Memory B cell (primary cell): ENCODE results near the gene CTNNA3.

Experiments
- ATAC-seq: fragments of 150-1000 bp; cut with Tn5 transposase; 2 replicates; pipeline ENCODE4 v1.10.0; 2021; ENCODE audit warnings: low read depth, mild to moderate bottlenecking, moderate library complexity
- DNase-seq, 2 donors: peaks; one replicate each; pipeline ENCODE4 v3.0.0; 2022; ENCODE audit warnings: low spot score in 2 of 2
- H3K27ac Mint-ChIP-seq: one replicate; pipeline ENCODE4 v1.8.0; 2022; ENCODE audit warnings: mild to moderate bottlenecking, moderate library complexity, mixed read lengths
- H3K27me3 Mint-ChIP-seq: one replicate; pipeline ENCODE4 v1.8.0; 2022; ENCODE audit warnings: mixed read lengths
- H3K36me3 Mint-ChIP-seq: one replicate; pipeline ENCODE4 v1.8.0; 2022; ENCODE audit warnings: mild to moderate bottlenecking, mixed read lengths
- H3K4me1 Mint-ChIP-seq: one replicate; pipeline ENCODE4 v1.8.0; 2022; ENCODE audit warnings: mixed read lengths
- H3K4me3 Mint-ChIP-seq: one replicate; pipeline ENCODE4 v1.8.0; 2022; ENCODE audit warnings: mild to moderate bottlenecking, moderate library complexity, mixed read lengths
- H3K9me3 Mint-ChIP-seq: one replicate; pipeline ENCODE4 v1.8.0; 2022; ENCODE audit warnings: mixed read lengths

CTNNA3 gene

DNA sequence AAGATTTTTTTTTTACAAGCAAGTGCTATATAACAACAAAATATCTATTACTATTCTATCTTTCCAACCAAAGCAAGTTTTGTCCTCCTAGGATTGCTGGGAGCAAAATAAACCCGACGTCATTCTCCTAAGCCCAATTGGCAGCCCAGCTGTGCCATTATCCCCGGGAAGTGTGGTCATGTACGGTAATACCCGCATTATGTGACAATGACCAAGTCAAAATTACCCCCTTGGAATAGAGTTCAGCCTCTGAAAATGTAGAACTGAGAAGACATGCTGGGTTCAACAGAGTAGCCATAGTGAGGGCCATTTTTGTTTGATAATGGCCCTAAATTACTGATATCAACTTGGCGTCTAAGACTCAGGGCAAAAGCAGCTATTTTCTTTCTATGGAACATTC is 554.7 kb downstream of the CTNNA3 start:
- Mint-ChIP-seq H3K27me3 (no peaks in the 10 kb centered on the region), H3K4me1 (no peaks in the 10 kb centered on the region), H3K4me3 (no peak overlapping the region), H3K9me3 (peaks cover 2% of the 10 kb centered on the region), H3K27ac (no peak overlapping the region), H3K36me3 (no peaks in the 10 kb centered on the region)
- DNase-seq, result no peak
- ATAC-seq, result no peak

DNA sequence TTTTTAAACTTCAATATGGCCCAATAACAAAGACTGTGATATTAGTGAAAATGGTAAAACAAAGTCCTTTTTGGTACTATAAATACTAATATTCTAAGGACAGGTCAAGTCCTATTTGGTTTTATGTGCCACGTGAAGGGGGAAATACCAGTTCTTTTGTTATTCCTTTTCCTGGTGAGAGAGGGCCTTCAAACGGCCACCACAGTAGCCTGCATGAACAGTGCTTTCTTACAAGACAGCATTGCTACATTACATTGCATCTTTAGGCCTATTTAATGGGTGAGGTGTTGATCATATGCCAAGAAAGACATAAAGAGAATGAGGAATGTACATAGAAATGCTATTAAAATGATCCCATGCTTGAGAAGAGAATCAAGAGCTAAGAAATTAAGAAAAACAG is 555.4 kb downstream of the CTNNA3 start:
- H3K27me3 Mint-ChIP-seq, result no peaks in the 10 kb centered on the region
- DNase-seq (no peak), ATAC-seq (no peak)
- H3K36me3 Mint-ChIP-seq, result no peaks in the 10 kb centered on the region
- peaks cover 2% of the 10 kb centered on the region for H3K9me3 Mint-ChIP-seq
- no peak overlapping the region for H3K4me3 Mint-ChIP-seq
- no peak overlapping the region for H3K27ac Mint-ChIP-seq
- no peaks in the 10 kb centered on the region for H3K4me1 Mint-ChIP-seq

DNA sequence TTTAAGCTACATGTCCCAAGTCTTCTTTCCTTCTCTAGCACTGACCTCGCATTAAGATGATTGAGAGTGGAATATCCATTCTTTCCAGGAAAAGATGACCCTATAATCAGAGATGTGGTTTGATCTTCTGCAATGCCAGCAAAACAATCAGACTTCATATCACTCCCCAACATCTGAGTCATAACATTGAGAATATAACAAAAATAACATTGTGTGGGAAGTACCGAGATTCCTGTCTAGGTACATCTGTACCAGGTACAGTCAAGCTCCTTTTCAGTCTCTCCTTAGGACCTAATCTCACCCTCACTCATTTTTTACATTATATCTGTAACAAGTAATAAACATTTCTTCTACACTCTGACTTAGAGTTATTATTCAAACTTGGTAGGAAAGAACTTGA is 568.6 kb downstream of the CTNNA3 start:
- no peak for DNase-seq
- H3K27ac Mint-ChIP-seq, result no peak overlapping the region
- no peaks in the 10 kb centered on the region for H3K4me1 Mint-ChIP-seq
- H3K4me3 Mint-ChIP-seq, result no peak overlapping the region
- H3K9me3 Mint-ChIP-seq, result no peaks in the 10 kb centered on the region
- H3K27me3 Mint-ChIP-seq, result no peaks in the 10 kb centered on the region
- H3K36me3 Mint-ChIP-seq, result no peaks in the 10 kb centered on the region
- ATAC-seq, result no peak

DNA sequence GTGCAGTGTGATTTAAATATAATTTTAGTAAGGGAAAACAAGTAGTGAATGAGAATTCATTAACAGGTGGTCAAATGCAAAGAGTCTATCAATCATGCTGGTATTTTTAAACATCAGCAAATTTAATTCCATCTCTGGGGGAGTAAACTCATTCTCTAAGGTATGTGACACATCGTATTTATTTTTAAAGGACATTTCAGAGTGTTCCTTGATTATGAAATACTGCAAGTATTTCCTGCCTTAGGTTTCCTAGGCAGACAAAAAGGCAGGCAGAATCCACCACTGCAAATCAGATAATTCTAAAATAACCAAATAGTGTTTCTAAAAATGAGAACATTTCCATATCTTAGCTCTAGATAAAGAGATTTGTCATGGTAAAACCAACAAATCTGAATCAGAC is 576.3 kb downstream of the CTNNA3 start:
- H3K27ac Mint-ChIP-seq, result no peak overlapping the region
- DNase-seq (no peak), ATAC-seq (no peak)
- no peaks in the 10 kb centered on the region for H3K27me3 Mint-ChIP-seq
- H3K4me3 Mint-ChIP-seq, result no peak overlapping the region
- H3K9me3 Mint-ChIP-seq, result no peaks in the 10 kb centered on the region
- no peaks in the 10 kb centered on the region for H3K36me3 Mint-ChIP-seq
- no peaks in the 10 kb centered on the region for H3K4me1 Mint-ChIP-seq

DNA sequence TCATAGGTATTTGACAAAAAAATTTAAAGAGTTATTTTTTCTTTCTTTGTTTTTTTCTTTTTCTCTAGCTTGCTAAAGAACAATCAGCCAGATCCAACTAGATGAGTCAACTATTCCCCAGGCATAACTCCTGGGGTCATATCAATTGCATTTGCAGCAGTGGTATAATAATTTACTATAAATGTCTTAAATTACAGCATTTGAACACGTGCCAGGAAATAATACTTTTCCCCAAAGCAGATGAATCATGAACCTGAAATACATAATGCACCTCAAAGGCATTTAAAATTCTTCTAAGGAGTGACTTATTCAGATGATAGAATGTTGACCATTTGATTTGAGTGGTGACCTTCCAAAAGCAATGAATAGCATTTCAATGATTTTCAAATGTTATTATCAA is 580.0 kb downstream of the CTNNA3 start:
- H3K27ac Mint-ChIP-seq, result no peak overlapping the region
- DNase-seq (no peak), ATAC-seq (no peak)
- no peaks in the 10 kb centered on the region for H3K36me3 Mint-ChIP-seq
- H3K4me1 Mint-ChIP-seq, result no peaks in the 10 kb centered on the region
- H3K9me3 Mint-ChIP-seq, result no peaks in the 10 kb centered on the region
- no peak overlapping the region for H3K4me3 Mint-ChIP-seq
- no peaks in the 10 kb centered on the region for H3K27me3 Mint-ChIP-seq

DNA sequence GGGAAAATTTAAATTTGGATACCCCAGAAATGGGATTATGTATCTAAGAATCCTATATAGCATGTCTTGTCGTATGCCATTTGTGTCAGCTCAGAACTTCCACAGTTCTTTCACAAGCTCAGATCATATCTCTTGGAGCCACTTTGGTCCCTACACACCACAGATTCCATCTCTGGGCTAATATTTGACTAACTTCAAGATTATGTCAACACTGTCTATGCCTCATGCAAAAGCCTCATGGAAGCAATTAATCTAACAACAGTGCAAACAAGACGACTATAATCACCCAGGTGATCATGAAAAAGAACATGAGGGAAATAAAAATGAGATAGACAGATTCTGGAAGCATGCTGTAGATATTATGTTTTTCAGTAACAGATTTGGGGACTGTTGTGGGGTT is 581.0 kb downstream of the CTNNA3 start:
- Mint-ChIP-seq H3K27ac (no peak overlapping the region), H3K4me3 (no peak overlapping the region), H3K4me1 (no peaks in the 10 kb centered on the region), H3K27me3 (no peaks in the 10 kb centered on the region), H3K9me3 (no peaks in the 10 kb centered on the region), H3K36me3 (no peaks in the 10 kb centered on the region)
- DNase-seq (no peak), ATAC-seq (no peak)

DNA sequence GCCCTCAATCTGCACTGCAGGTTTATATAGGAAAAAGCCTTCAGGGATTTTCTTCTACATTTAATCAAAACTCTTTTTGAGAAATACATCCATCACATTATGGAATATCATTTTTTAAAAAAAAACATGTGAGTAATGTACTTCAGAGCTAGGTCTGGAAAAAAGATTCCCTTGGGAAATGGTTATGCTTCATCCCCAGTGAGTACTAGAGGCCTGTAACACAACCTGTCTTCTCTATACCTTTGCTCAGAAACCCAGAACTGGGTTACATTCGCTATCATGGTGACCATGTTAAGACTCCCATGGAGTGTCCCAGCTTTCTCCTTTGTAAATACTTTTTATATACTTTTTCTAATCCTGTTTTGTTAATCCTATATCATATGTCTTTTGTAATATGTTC is 583.2 kb downstream of the CTNNA3 start:
- Mint-ChIP-seq H3K9me3 (no peaks in the 10 kb centered on the region), H3K27ac (no peak overlapping the region)

DNA sequence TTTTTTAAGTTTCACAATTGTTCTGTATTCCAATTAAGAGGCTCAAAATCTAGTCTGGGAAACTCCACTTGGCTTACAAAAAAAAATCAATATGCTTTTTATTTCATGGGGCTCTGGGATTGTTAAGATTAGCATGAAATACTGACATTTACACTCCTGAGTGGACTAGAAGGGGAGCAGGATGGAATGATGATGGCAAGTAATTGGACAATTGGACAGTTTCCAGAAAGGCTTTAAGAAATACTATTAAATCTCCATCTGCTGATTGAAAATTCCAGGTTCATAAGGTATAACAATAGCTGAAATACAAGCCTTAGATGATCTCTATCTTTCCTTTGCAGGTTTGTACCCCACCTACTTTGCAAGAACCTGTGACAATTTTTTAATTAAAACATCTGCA is 585.7 kb downstream of the CTNNA3 start:
- no peak overlapping the region for H3K4me3 Mint-ChIP-seq

More for the DNA sequence above, 583.2 kb downstream of the CTNNA3 start:
- H3K27me3 Mint-ChIP-seq, result no peaks in the 10 kb centered on the region
- no peak overlapping the region for H3K4me3 Mint-ChIP-seq
- no peaks in the 10 kb centered on the region for H3K4me1 Mint-ChIP-seq
- no peaks in the 10 kb centered on the region for H3K36me3 Mint-ChIP-seq
- ATAC-seq (no peak), DNase-seq (no peak)

DNA sequence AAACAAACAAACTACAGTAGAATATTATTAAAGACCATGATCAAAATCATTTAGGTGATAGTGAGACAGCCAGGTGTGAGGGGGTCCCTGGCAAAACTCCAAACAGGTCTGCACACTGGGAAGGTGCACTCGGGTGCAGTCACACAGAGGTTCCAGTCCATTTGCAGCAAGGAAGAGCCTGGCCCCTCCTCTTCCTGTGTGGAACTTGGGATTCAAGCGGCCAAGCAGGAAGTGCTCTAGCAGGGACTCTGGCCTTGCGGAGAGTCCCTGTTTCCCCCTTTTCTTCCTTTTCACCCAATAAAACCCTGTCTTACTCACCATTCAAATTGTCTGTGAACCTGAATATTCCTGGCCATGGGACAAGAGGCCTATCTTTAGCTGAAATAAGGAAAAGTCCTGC is 588.3 kb downstream of the CTNNA3 start:
- Mint-ChIP-seq H3K27ac (no peak overlapping the region), H3K9me3 (peaks cover 2% of the 10 kb centered on the region), H3K4me1 (no peaks in the 10 kb centered on the region), H3K4me3 (no peak overlapping the region), H3K27me3 (no peaks in the 10 kb centered on the region), H3K36me3 (no peaks in the 10 kb centered on the region)
- no peak for ATAC-seq
- no peak for DNase-seq

More for the DNA sequence above, 585.7 kb downstream of the CTNNA3 start:
- Mint-ChIP-seq H3K4me1 (no peaks in the 10 kb centered on the region), H3K27me3 (no peaks in the 10 kb centered on the region), H3K9me3 (no peaks in the 10 kb centered on the region), H3K36me3 (no peaks in the 10 kb centered on the region), H3K27ac (no peak overlapping the region)
- no peak for DNase-seq
- no peak for ATAC-seq

DNA sequence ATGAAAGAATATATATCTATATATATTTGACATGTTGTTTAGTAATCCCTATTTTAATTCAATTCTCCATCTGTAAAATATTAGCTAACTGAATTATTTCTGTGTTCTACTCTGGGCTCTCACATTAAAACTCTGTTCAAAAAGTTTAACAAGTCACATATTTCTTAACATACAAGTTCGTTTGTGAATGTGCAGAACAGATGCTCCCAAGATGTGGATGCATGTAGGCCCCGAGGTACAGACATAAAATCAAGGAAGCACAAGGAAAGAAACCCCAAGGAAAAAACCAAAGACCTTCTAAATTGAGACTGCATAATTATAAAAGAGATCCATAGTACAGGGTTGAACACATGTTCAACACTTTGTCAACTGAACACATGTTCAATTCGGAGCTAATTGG is 595.0 kb downstream of the CTNNA3 start:
- Mint-ChIP-seq H3K27ac (no peak overlapping the region), H3K27me3 (no peaks in the 10 kb centered on the region), H3K4me3 (no peak overlapping the region)

DNA sequence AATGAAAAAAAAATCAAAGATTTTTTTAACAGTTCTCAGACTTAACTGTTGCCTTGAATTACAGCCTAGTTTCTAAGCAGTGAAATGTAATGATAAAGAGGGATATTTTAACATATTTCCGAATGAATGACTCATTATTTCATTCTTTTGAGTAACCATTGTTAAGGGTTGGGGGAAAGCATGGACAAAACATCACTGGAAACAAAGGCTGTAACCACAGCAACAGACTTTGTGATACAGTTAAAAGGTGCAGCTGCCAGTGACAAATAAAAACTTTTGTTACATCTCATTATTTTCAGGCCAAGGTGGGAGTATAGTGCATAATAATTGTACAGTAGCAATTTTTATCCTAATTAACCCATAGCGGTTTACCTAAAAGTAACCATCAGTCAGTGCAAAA is 597.5 kb downstream of the CTNNA3 start:
- Mint-ChIP-seq H3K27ac (no peak overlapping the region), H3K36me3 (no peaks in the 10 kb centered on the region), H3K4me3 (no peak overlapping the region), H3K27me3 (no peaks in the 10 kb centered on the region), H3K9me3 (no peaks in the 10 kb centered on the region), H3K4me1 (no peaks in the 10 kb centered on the region)
- DNase-seq (no peak), ATAC-seq (no peak)

More for the DNA sequence above, 595.0 kb downstream of the CTNNA3 start:
- Mint-ChIP-seq H3K4me1 (no peaks in the 10 kb centered on the region), H3K9me3 (peaks cover 2% of the 10 kb centered on the region), H3K36me3 (no peaks in the 10 kb centered on the region)
- ATAC-seq, result no peak
- DNase-seq, result no peak

DNA sequence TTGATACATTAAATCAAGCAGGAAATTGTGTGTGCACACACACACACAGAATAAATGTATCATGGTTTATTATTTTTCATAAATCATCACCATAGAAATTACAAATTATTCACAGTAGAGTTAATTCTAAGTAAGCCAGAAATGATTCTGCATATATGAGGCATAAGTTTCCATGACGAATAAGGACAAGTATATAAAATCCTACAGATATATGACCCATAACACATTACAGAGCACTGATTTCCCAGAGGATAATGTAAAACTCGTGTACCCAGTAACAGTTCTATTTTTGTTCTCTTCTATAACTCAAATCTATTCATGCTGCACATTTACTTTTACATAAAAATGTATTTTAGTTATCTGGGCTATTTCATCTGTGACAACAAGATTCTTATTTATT is 600.5 kb downstream of the CTNNA3 start:
- H3K27ac Mint-ChIP-seq, result no peak overlapping the region
- no peaks in the 10 kb centered on the region for H3K9me3 Mint-ChIP-seq
- no peaks in the 10 kb centered on the region for H3K36me3 Mint-ChIP-seq
- H3K4me3 Mint-ChIP-seq, result no peak overlapping the region
- H3K27me3 Mint-ChIP-seq, result no peaks in the 10 kb centered on the region
- ATAC-seq (no peak), DNase-seq (no peak)
- no peaks in the 10 kb centered on the region for H3K4me1 Mint-ChIP-seq

DNA sequence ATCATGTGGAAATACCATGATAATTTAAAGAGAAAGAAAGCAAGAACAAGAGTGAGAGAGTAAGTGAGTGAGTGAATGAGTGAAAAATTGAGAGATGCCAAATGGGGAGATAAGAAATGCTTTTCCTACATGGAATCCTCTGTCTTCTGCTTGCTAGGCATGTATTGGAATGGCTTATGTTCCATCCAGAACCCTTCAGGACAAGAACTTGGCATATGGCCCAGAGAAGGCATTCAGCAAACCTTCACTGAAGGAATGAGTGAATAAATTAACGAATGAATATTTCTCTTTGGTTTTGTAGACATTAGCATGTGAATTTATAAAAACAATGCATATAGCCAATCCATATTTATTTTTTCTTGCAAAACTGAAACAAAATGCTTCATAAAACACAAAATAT is 608.0 kb downstream of the CTNNA3 start:
- no peak for ATAC-seq
- H3K36me3 Mint-ChIP-seq, result no peaks in the 10 kb centered on the region
- no peak for DNase-seq
- H3K9me3 Mint-ChIP-seq, result no peaks in the 10 kb centered on the region
- no peak overlapping the region for H3K4me3 Mint-ChIP-seq
- H3K4me1 Mint-ChIP-seq, result no peaks in the 10 kb centered on the region
- H3K27me3 Mint-ChIP-seq, result no peaks in the 10 kb centered on the region
- no peak overlapping the region for H3K27ac Mint-ChIP-seq

DNA sequence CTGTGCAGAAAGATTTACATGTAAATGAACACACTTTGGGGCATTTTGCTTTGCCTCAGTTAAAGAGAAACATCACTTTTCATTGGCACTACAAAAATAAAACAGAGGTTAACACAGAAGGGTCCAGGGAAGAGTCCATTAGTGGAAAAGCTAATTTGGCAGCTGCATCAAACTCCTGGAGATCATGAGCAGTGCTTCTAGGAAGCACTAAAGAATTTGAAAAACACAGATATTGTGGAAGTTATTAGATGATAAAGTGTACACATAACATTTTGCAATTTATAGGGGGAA is 608.9 kb downstream of the CTNNA3 start:
- ATAC-seq (no peak), DNase-seq (no peak)
- no peaks in the 10 kb centered on the region for H3K27me3 Mint-ChIP-seq
- H3K36me3 Mint-ChIP-seq, result no peaks in the 10 kb centered on the region
- no peaks in the 10 kb centered on the region for H3K4me1 Mint-ChIP-seq
- no peak overlapping the region for H3K27ac Mint-ChIP-seq
- no peak overlapping the region for H3K4me3 Mint-ChIP-seq
- no peaks in the 10 kb centered on the region for H3K9me3 Mint-ChIP-seq

DNA sequence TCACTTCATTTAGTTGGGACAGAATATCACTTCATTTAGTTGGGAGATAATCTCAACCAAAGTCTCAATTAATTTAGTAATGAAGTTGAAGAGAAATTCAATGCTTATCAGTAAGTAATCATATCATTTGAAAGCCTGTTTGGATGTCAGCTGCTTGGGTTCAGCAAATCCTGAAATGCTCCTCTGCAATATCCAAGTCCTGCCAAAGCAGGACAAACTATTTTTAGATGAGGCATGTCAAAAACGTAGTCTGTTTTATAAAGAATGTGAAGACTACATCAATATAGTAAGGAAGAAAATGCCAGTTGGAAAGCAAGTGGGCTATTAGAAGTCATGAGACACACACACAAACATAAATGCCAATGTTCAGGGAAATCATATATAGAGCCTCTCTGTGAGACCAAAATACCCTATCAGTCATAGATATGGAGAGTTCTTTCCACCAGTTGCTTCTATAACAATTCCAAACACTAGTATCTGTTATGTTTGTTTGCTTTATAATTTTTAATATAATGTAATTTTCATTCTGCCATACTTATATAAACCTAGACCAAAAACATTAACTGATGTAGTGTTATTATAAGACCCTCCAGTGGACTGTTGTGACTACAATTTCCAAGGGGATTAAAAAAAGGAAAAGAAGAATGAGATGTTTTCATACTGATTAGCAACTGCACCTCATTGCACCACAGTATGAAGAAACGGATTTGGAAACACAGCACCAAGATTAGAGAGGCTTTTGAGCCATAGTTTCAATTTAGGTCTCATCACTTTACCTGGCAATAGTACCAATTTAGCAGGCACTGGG is 609.5 kb downstream of the CTNNA3 start:
- ATAC-seq (no peak), DNase-seq (no peak)
- Mint-ChIP-seq H3K4me3 (no peak overlapping the region), H3K9me3 (no peaks in the 10 kb centered on the region), H3K4me1 (no peaks in the 10 kb centered on the region), H3K27ac (no peak overlapping the region), H3K36me3 (no peaks in the 10 kb centered on the region), H3K27me3 (no peaks in the 10 kb centered on the region)
